HCT116 (cell line): ENCODE measurements around the gene ECM1. TPM values are rescaled to one million over a fixed set of nuclear protein-coding genes. Genes with fewer than 3 reads are reported as not detected.

Source experiments
- ATAC-seq: fragments of 200-7000 bp; cut with Tn5 transposase; 2 replicates; pipeline ENCODE4 v1.9.1; 2020; ENCODE audit warnings: mild to moderate bottlenecking, moderate library complexity
- BruUV-seq: library from RNA; stranded (reverse); fragments of 400-500 nt; replicated peaks from 2 replicates; lab custom pipeline; 2021; lab: Mats Ljungman, UMichigan
- CTCF ChIA-PET: fragments of 300-600 bp; sonication (Branson Sonifier 250); formaldehyde crosslinking; loops from one replicate; lab custom pipeline; 2021; ENCODE audit warnings: antibody characterized with exemption; lab: Charles Lee
- POLR2A ChIA-PET: fragments of 300-600, 350-600 bp; sonication (Branson Sonifier 250); formaldehyde crosslinking; loops from one replicate; lab custom pipeline; 2021; ENCODE audit warnings: antibody characterized with exemption; lab: Charles Lee
- RAD21 ChIA-PET, 2 experiments: fragments of 300-600 bp; sonication (Branson Sonifier 250); formaldehyde crosslinking; loops; one replicate each; lab custom pipeline; 2023; ENCODE audit warnings: low total read pairs in 2 of 2; ENCODE audit not compliant: uncharacterized antibody in 2 of 2, unreplicated experiment in 2 of 2, low non-redundant PET in 1 of 2; lab: Charles Lee
- DNase-seq: peaks from one replicate; pipeline ENCODE4 v3.0.0-alpha.2; 2010; ENCODE audit warnings: low read depth, low spot score
- H2AFZ ChIP-seq: fragments of 200-600 bp; shearing (Covaris generic), sonication (generic); 2 replicates; pipeline ENCODE4 v1.6.1; 2017; ENCODE audit warnings: low read depth, mixed run types, mixed read lengths, antibody characterized with exemption, low read length; ENCODE audit not compliant: poor library complexity, severe bottlenecking
- H3K27ac ChIP-seq: 2 replicates; pipeline ENCODE4 v1.5.1; 2012; ENCODE audit warnings: low read depth, low read length
- H3K27me3 ChIP-seq: fragments of 200-600 bp; sonication (generic); 2 replicates; pipeline ENCODE4 v1.6.1; 2016; ENCODE audit warnings: mixed run types, low read length, mixed read lengths; ENCODE audit not compliant: insufficient read depth
- H3K36me3 ChIP-seq, 2 experiments: fragments of 200-500 bp in 1 of 2; fragments of 200-600 bp in 1 of 2; sonication (Bioruptor generic) in 1 of 2; sonication (generic) in 1 of 2; 2 replicates each; pipeline versions ENCODE4 v1.5.1 to v1.6.1; 2014 to 2016; ENCODE audit warnings: low read length in 2 of 2, inconsistent platforms in 1 of 2, mixed read lengths in 1 of 2, mixed run types in 1 of 2; ENCODE audit not compliant: insufficient read depth in 2 of 2, control insufficient read depth in 1 of 2
- H3K4me1 ChIP-seq, 2 experiments: fragments of 200-600 bp in 1 of 2; sonication (generic) in 1 of 2; 2 replicates each; pipeline versions ENCODE4 v1.5.1 to v1.6.1; 2012 to 2017; ENCODE audit warnings: low read length in 2 of 2, inconsistent platforms in 1 of 2, mild to moderate bottlenecking in 1 of 2, mixed read lengths in 1 of 2, mixed run types in 1 of 2, moderate library complexity in 1 of 2; ENCODE audit not compliant: insufficient read depth in 2 of 2, control insufficient read depth in 1 of 2
- H3K4me2 ChIP-seq: fragments of 200-600 bp; sonication (generic); 2 replicates; pipeline ENCODE4 v1.6.1; 2017; ENCODE audit warnings: mixed run types, low read length, mixed read lengths
- H3K4me3 ChIP-seq, 2 experiments: fragments of 200-600 bp in 1 of 2; sonication (generic) in 1 of 2; replicated peaks in 1 of 2; 2 replicates each; pipeline ENCODE4 v1.5.1; 2011 to 2016; ENCODE audit warnings: low read length in 2 of 2, control low read depth in 1 of 2, low read depth in 1 of 2, mild to moderate bottlenecking in 1 of 2, mixed read lengths in 1 of 2, mixed run types in 1 of 2
- H3K79me2 ChIP-seq: fragments of 200-600 bp; sonication (generic); 2 replicates; pipeline ENCODE4 v1.6.1; 2017; ENCODE audit warnings: mild to moderate bottlenecking, mixed run types, low read length, moderate library complexity, mixed read lengths; ENCODE audit not compliant: insufficient read depth
- H3K9ac ChIP-seq: fragments of 200-600 bp; sonication (generic); 2 replicates; pipeline ENCODE4 v1.6.1; 2016; ENCODE audit warnings: low read length, mixed read lengths
- H3K9me2 ChIP-seq: fragments of 200-600 bp; sonication (generic), shearing (Covaris generic); 2 replicates; pipeline ENCODE4 v1.6.1; 2017; ENCODE audit warnings: mixed run types, mild to moderate bottlenecking, moderate library complexity; ENCODE audit not compliant: insufficient read depth
- H3K9me3 ChIP-seq, 2 experiments: fragments of 200-500 bp in 1 of 2; fragments of 200-600 bp in 1 of 2; sonication (Bioruptor generic) in 1 of 2; sonication (generic) in 1 of 2; 2 replicates each; pipeline ENCODE4 v1.6.1; 2014 to 2017; ENCODE audit warnings: low read length in 2 of 2, mixed read lengths in 2 of 2, inconsistent platforms in 1 of 2, low read depth in 1 of 2, mild to moderate bottlenecking in 1 of 2, mixed run types in 1 of 2, moderate library complexity in 1 of 2; ENCODE audit not compliant: control insufficient read depth in 1 of 2, insufficient read depth in 1 of 2
- H4K20me1 ChIP-seq: fragments of 200-600 bp; sonication (generic), shearing (Covaris generic); 2 replicates; pipeline ENCODE4 v1.6.1; 2017; ENCODE audit warnings: mixed run types, mild to moderate bottlenecking, moderate library complexity; ENCODE audit not compliant: insufficient read depth
- CBX3 ChIP-seq: IDR thresholded peaks from 2 replicates; pipeline ENCODE4 v1.6.1; 2012; ENCODE audit warnings: low read depth
- ELF1 ChIP-seq: IDR thresholded peaks from 2 replicates; pipeline ENCODE4 v1.6.1; 2012; ENCODE audit warnings: low read depth, borderline replicate concordance
- EZH2 ChIP-seq: fragments of 200-600 bp; sonication (generic); IDR thresholded peaks from 2 replicates; pipeline ENCODE4 v1.6.1; 2017; ENCODE audit warnings: antibody characterized with exemption, mixed run types
- EZH2phosphoT487 ChIP-seq: fragments of 200-600 bp; IDR thresholded peaks from 2 replicates; pipeline ENCODE4 v1.6.1; 2018; ENCODE audit warnings: antibody characterized with exemption, borderline replicate concordance
- FOSL1 ChIP-seq: IDR thresholded peaks from 2 replicates; pipeline ENCODE4 v1.6.1; 2012; ENCODE audit warnings: low read depth
- JUND ChIP-seq: IDR thresholded peaks from 2 replicates; pipeline ENCODE4 v1.6.1; 2012
- YY1 ChIP-seq: IDR thresholded peaks from 2 replicates; pipeline ENCODE4 v1.6.1; 2011; ENCODE audit warnings: low read length, low read depth, moderate library complexity, mild to moderate bottlenecking; ENCODE audit not compliant: insufficient replicate concordance; ENCODE audit errors: extremely low read depth
- ZNF274 ChIP-seq: fragments of 200-500 bp; sonication (Bioruptor generic); IDR thresholded peaks from 2 replicates; pipeline ENCODE4 v1.6.1; 2014; ENCODE audit warnings: mild to moderate bottlenecking, low read depth, low read length, inconsistent platforms
- intact Hi-C: fragments of 100-400 bp; cut with micrococcal nuclease; formaldehyde crosslinking; loops from 2 replicates; pipeline ENCODE4 v1.10.0; 2022
- total RNA-seq: library from RNA; stranded (reverse); gene quantifications from one replicate; pipeline ENCODE4 v1.2.1, GENCODE V29; 2021; ENCODE audit not compliant: unreplicated experiment
- TF ChIP-seq, protein P1 (sequence below): IDR thresholded peaks from 2 replicates; pipeline ENCODE4 v1.6.1; 2012; ENCODE audit warnings: low read depth
- TF ChIP-seq, protein P2 (sequence below), 3 experiments: fragments of 200-600 bp in 1 of 3; sonication (generic) in 1 of 3; IDR thresholded peaks in 2 of 3; conservative IDR thresholded peaks in 1 of 3; 2 replicates each; pipeline ENCODE4 v1.5.1; 2012 to 2017; ENCODE audit warnings: low read depth in 2 of 3, low read length in 2 of 3, antibody characterized with exemption in 1 of 3, borderline replicate concordance in 1 of 3, control low read depth in 1 of 3, mild to moderate bottlenecking in 1 of 3, mixed read lengths in 1 of 3, mixed run types in 1 of 3, moderate library complexity in 1 of 3; ENCODE audit not compliant: insufficient read depth in 1 of 3
- TF ChIP-seq, protein P3 (sequence below): IDR thresholded peaks from 2 replicates; pipeline ENCODE4 v1.6.1; 2012

The ECM1 gene
- total RNA-seq, 1 experiment from 2014 or later: 2.0 TPM

DNA sequence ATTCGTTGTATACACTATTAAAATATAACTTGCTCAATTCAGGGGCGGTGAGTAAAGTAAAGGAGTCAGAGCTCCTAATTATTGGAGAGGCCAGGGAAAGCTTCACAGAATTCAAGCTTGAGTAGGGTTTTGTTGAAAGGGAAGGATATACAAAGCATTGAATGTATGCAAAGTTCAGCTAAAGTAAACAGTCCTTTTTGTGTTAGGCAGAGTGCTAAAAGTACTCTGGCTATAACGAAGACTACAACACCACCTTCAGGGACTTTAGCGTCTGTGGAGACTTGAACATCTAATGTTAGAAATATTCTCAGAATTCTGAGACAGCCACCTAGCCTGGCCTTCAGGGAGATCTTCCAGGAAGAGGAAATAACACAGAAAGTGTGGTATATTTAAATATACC is 8.7 kb downstream of the ECM1 start:
- intact Hi-C loops: no loop called here
- Histone ChIP-seq H3K4me1 (peaks cover 10 to 23% of the 10 kb centered on the region in 2 experiments), H3K79me2 (no peaks in the 10 kb centered on the region), H3K27me3 (no peaks in the 10 kb centered on the region), H3K4me3 (peak overlapping the region; percentile 63 to 67), H3K36me3 (no peaks in the 10 kb centered on the region), H2AFZ (no peak overlapping the region), H3K4me2 (peak overlapping the region; percentile 87), H3K9me2 (no peaks in the 10 kb centered on the region), H3K27ac (no peak overlapping the region), H4K20me1 (no peaks in the 10 kb centered on the region), H3K9me3 (no peaks in the 10 kb centered on the region), H3K9ac (peak overlapping the region; percentile 64)
- DNase-seq (no peak), ATAC-seq (no peak)
- BruUV-seq: no TSS peak
- TF ChIP-seq ELF1 (no peak), ZNF274 (no peak), CBX3 (no peak), EZH2 (no peak), YY1 (no peak), FOSL1 (no peak), EZH2phosphoT487 (no peak), JUND (no peak)
- TF ChIP-seq, protein P1, sequence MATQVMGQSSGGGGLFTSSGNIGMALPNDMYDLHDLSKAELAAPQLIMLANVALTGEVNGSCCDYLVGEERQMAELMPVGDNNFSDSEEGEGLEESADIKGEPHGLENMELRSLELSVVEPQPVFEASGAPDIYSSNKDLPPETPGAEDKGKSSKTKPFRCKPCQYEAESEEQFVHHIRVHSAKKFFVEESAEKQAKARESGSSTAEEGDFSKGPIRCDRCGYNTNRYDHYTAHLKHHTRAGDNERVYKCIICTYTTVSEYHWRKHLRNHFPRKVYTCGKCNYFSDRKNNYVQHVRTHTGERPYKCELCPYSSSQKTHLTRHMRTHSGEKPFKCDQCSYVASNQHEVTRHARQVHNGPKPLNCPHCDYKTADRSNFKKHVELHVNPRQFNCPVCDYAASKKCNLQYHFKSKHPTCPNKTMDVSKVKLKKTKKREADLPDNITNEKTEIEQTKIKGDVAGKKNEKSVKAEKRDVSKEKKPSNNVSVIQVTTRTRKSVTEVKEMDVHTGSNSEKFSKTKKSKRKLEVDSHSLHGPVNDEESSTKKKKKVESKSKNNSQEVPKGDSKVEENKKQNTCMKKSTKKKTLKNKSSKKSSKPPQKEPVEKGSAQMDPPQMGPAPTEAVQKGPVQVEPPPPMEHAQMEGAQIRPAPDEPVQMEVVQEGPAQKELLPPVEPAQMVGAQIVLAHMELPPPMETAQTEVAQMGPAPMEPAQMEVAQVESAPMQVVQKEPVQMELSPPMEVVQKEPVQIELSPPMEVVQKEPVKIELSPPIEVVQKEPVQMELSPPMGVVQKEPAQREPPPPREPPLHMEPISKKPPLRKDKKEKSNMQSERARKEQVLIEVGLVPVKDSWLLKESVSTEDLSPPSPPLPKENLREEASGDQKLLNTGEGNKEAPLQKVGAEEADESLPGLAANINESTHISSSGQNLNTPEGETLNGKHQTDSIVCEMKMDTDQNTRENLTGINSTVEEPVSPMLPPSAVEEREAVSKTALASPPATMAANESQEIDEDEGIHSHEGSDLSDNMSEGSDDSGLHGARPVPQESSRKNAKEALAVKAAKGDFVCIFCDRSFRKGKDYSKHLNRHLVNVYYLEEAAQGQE: no peak
- TF ChIP-seq, protein P2, sequence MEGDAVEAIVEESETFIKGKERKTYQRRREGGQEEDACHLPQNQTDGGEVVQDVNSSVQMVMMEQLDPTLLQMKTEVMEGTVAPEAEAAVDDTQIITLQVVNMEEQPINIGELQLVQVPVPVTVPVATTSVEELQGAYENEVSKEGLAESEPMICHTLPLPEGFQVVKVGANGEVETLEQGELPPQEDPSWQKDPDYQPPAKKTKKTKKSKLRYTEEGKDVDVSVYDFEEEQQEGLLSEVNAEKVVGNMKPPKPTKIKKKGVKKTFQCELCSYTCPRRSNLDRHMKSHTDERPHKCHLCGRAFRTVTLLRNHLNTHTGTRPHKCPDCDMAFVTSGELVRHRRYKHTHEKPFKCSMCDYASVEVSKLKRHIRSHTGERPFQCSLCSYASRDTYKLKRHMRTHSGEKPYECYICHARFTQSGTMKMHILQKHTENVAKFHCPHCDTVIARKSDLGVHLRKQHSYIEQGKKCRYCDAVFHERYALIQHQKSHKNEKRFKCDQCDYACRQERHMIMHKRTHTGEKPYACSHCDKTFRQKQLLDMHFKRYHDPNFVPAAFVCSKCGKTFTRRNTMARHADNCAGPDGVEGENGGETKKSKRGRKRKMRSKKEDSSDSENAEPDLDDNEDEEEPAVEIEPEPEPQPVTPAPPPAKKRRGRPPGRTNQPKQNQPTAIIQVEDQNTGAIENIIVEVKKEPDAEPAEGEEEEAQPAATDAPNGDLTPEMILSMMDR (IDR thresholded peaks at IDR 0.05 in 2 of 3, conservative IDR thresholded peaks at IDR 0.05 in 1 of 3; ENCODE audit: borderline replicate concordance in 1 of 3, insufficient read depth in 1 of 3, low read depth in 2 of 3, low read length in 2 of 3): no peak; a peak in 1 of 6 replicates
- TF ChIP-seq, protein P3, sequence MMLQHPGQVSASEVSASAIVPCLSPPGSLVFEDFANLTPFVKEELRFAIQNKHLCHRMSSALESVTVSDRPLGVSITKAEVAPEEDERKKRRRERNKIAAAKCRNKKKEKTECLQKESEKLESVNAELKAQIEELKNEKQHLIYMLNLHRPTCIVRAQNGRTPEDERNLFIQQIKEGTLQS: no peak
- ChIA-PET CTCF (interaction anchor here (0.6 to 2.3 kb wide), 5 partner anchors 16 to 479 kb away, joined by 3 to 19 read pairs (median 7); no protein-coding TSS in a partner anchor), POLR2A (interaction anchor here (1.1 to 1.8 kb wide), 2 partner anchors 13 kb away, joined by 4 read pairs; no protein-coding TSS in a partner anchor), RAD21 (no interaction called here)
